H1 (cell line): ENCODE measurements around the gene YWHAE. TPM values are rescaled to one million over a fixed set of nuclear protein-coding genes. Genes with fewer than 3 reads are reported as not detected.

Experiments
- CTCF ChIA-PET: fragments of 300-600 bp; sonication (Branson Sonifier 250); formaldehyde crosslinking; loops from one replicate; lab custom pipeline; 2021; ENCODE audit not compliant: partially characterized antibody; lab: Charles Lee
- POLR2A ChIA-PET: fragments of 300-600 bp; sonication (Branson Sonifier 250); formaldehyde crosslinking; loops from one replicate; lab custom pipeline; 2021; ENCODE audit warnings: inconsistent platforms; ENCODE audit not compliant: partially characterized antibody; lab: Charles Lee
- DNase-seq, 2 experiments: peaks; one replicate each; pipeline versions ENCODE4 v3.0.0 to v3.0.0-alpha.2; 2010 to 2022; ENCODE audit warnings: low spot score in 2 of 2, low read depth in 1 of 2, mixed read lengths in 1 of 2
- FAIRE-seq: peaks from 2 replicates; lab custom pipeline; 2011; peaks lifted over from hg19 to GRCh38; lab: Jason Lieb, UNC
- H2AFZ ChIP-seq: 2 replicates; pipeline ENCODE4 v1.8.1; 2012; ENCODE audit warnings: low read length, inconsistent platforms
- H2AK5ac ChIP-seq: 2 replicates; pipeline ENCODE4 v1.6.1; 2013; ENCODE audit warnings: low read depth, low read length
- H2BK120ac ChIP-seq: replicated peaks from 2 replicates; pipeline ENCODE3; 2013; ENCODE audit warnings: low read depth, low read length, inconsistent platforms
- H2BK12ac ChIP-seq: 2 replicates; pipeline ENCODE4 v1.6.1; 2013; ENCODE audit warnings: low read depth, low read length
- H2BK15ac ChIP-seq: 2 replicates; pipeline ENCODE4 v1.6.1; 2013; ENCODE audit warnings: low read length
- H2BK20ac ChIP-seq: 2 replicates; pipeline ENCODE4 v1.6.1; 2013; ENCODE audit warnings: low read length
- H2BK5ac ChIP-seq: 2 replicates; pipeline ENCODE4 v1.6.1; 2013; ENCODE audit warnings: low read depth, low read length
- H3K14ac ChIP-seq: 2 replicates; pipeline ENCODE4 v1.6.1; 2013; ENCODE audit warnings: inconsistent platforms; ENCODE audit not compliant: insufficient read length
- H3K18ac ChIP-seq: 2 replicates; pipeline ENCODE4 v1.6.1; 2013; ENCODE audit warnings: low read length; ENCODE audit errors: extremely low read depth
- H3K23ac ChIP-seq: 2 replicates; pipeline ENCODE4 v1.6.1; 2013; ENCODE audit warnings: inconsistent platforms; ENCODE audit not compliant: insufficient read length
- H3K23me2 ChIP-seq: 2 replicates; pipeline ENCODE4 v1.6.1; 2013; ENCODE audit warnings: low read depth, low read length
- H3K27ac ChIP-seq: 2 replicates; pipeline ENCODE4 v1.6.1; 2011; ENCODE audit warnings: low read depth, low read length, inconsistent platforms
- H3K27me3 ChIP-seq, 4 experiments: replicated peaks in 1 of 4; 1 replicate in 1 of 4; 2 replicates in 3 of 4; pipeline versions ENCODE4 v1.6.1 to v1.8.1; 2011 to 2013; ENCODE audit warnings: low read length in 3 of 4, mild to moderate bottlenecking in 3 of 4, inconsistent platforms in 2 of 4, mixed read lengths in 2 of 4, moderate library complexity in 1 of 4; ENCODE audit not compliant: control insufficient read depth in 3 of 4, insufficient read depth in 3 of 4; ENCODE audit errors: extremely low read depth in 1 of 4
- H3K36me3 ChIP-seq, 4 experiments: 2 replicates each; pipeline versions ENCODE4 v1.6.1 to v1.8.1; 2011 to 2013; ENCODE audit warnings: mild to moderate bottlenecking in 4 of 4, low read length in 3 of 4, moderate library complexity in 2 of 4, control low read depth in 1 of 4, inconsistent platforms in 1 of 4; ENCODE audit not compliant: insufficient read depth in 4 of 4, control insufficient read depth in 2 of 4
- H3K4ac ChIP-seq: replicated peaks from 2 replicates; pipeline ENCODE3; 2013; ENCODE audit warnings: low read length, low read depth, mixed read lengths, inconsistent platforms; ENCODE audit not compliant: insufficient read length
- H3K4me1 ChIP-seq, 4 experiments: replicated peaks in 1 of 4; 1 replicate in 1 of 4; 2 replicates in 3 of 4; pipeline versions ENCODE4 v1.6.1 to v1.8.1; 2011 to 2013; ENCODE audit warnings: low read length in 3 of 4, inconsistent platforms in 2 of 4, mixed read lengths in 1 of 4; ENCODE audit not compliant: insufficient read depth in 4 of 4, control insufficient read depth in 3 of 4
- H3K4me2 ChIP-seq, 2 experiments: 2 replicates each; pipeline versions ENCODE4 v1.6.1 to v1.8.1; 2011 to 2013; ENCODE audit warnings: low read depth in 2 of 2, low read length in 2 of 2, control low read depth in 1 of 2, inconsistent platforms in 1 of 2, mild to moderate bottlenecking in 1 of 2; ENCODE audit not compliant: insufficient read depth in 1 of 2
- H3K4me3 ChIP-seq, 4 experiments: fragments of 200-600, 300-600 bp in 1 of 4; sonication (generic), shearing (Covaris generic), sonication (Bioruptor Twin) in 1 of 4; 2 replicates each; pipeline versions ENCODE4 v1.5.1 to v1.8.1; 2011 to 2016; ENCODE audit warnings: low read length in 4 of 4, low read depth in 3 of 4, control low read depth in 2 of 4, inconsistent platforms in 2 of 4, mild to moderate bottlenecking in 2 of 4, mixed read lengths in 1 of 4, moderate library complexity in 1 of 4; ENCODE audit not compliant: insufficient read depth in 2 of 4; ENCODE audit errors: extremely low read depth in 1 of 4
- H3K56ac ChIP-seq: replicated peaks from 2 replicates; pipeline ENCODE3; 2013; ENCODE audit warnings: low read depth, mild to moderate bottlenecking, mixed read lengths, low read length, inconsistent platforms; ENCODE audit not compliant: insufficient read length
- H3K79me1 ChIP-seq: 2 replicates; pipeline ENCODE4 v1.6.1; 2013; ENCODE audit warnings: low read depth, low read length, control low read depth
- H3K79me2 ChIP-seq, 2 experiments: 2 replicates each; pipeline versions ENCODE4 v1.6.1 to v1.8.1; 2012 to 2013; ENCODE audit warnings: low read length in 2 of 2, mild to moderate bottlenecking in 2 of 2, inconsistent platforms in 1 of 2; ENCODE audit not compliant: insufficient read depth in 2 of 2, control insufficient read depth in 1 of 2
- H3K9ac ChIP-seq, 4 experiments: replicated peaks in 1 of 4; 1 replicate in 1 of 4; 2 replicates in 3 of 4; pipeline versions ENCODE4 v1.6.1 to v1.8.1; 2011 to 2013; ENCODE audit warnings: low read depth in 3 of 4, low read length in 3 of 4, control low read depth in 2 of 4, mild to moderate bottlenecking in 2 of 4, moderate library complexity in 2 of 4, inconsistent platforms in 1 of 4; ENCODE audit errors: extremely low read depth in 1 of 4
- H3K9me3 ChIP-seq, 2 experiments: 2 replicates each; pipeline versions ENCODE4 v1.6.1 to v1.8.1; 2012 to 2013; ENCODE audit warnings: mild to moderate bottlenecking in 2 of 2, moderate library complexity in 2 of 2, control low read depth in 1 of 2, inconsistent platforms in 1 of 2, low read depth in 1 of 2, low read length in 1 of 2, mixed read lengths in 1 of 2; ENCODE audit not compliant: insufficient read depth in 2 of 2
- H4K20me1 ChIP-seq, 2 experiments: replicated peaks in 1 of 2; 2 replicates each; pipeline versions ENCODE3 to v1.8.1; 2011 to 2013; ENCODE audit warnings: inconsistent platforms in 2 of 2, low read length in 2 of 2, mild to moderate bottlenecking in 1 of 2; ENCODE audit not compliant: insufficient read depth in 2 of 2, control insufficient read depth in 1 of 2
- H4K5ac ChIP-seq: 2 replicates; pipeline ENCODE4 v1.6.1; 2013; ENCODE audit warnings: low read length, low read depth, mixed read lengths, inconsistent platforms; ENCODE audit not compliant: insufficient read length
- H4K8ac ChIP-seq: 2 replicates; pipeline ENCODE4 v1.8.0; 2013; ENCODE audit warnings: mild to moderate bottlenecking, moderate library complexity, low read length, inconsistent platforms; ENCODE audit not compliant: insufficient read depth; ENCODE audit errors: extremely low read depth
- H4K91ac ChIP-seq: replicated peaks from 2 replicates; pipeline ENCODE3; 2013; ENCODE audit warnings: low read length, mixed read lengths, inconsistent platforms; ENCODE audit not compliant: insufficient read length
- CTBP2 ChIP-seq: IDR thresholded peaks from 2 replicates; pipeline ENCODE4 v1.7.0; 2011; ENCODE audit warnings: borderline replicate concordance, mild to moderate bottlenecking, moderate library complexity, mixed read lengths, low read length; ENCODE audit not compliant: insufficient read depth, insufficient read length
- TCF12 ChIP-seq: IDR thresholded peaks from 2 replicates; pipeline ENCODE4 v1.6.1; 2011; ENCODE audit warnings: low read depth, mild to moderate bottlenecking, low read length
- WGBS, 2 experiments: shearing (Covaris generic) in 1 of 2; methylation state at CpG; one replicate each; pipeline versions ENCODE4 v1.1.6 to v1.1.7; 2013 to 2015; ENCODE audit warnings: low lambda C conversion rate in 2 of 2, mixed read lengths in 2 of 2, inconsistent platforms in 1 of 2, low coverage in 1 of 2, missing lambda C conversion rate in 1 of 2; ENCODE audit not compliant: insufficient replicate concordance in 2 of 2, insufficient coverage in 1 of 2, insufficient read length in 1 of 2; ENCODE audit errors: extremely low coverage in 1 of 2, missing lambda C conversion rate in 1 of 2; 5-methylcytosine and 5-hydroxymethylcytosine counted together
- polyA plus RNA-seq, 7 experiments: library from polyadenylated mRNA; depleted of rRNA in 3 of 7; stranded (reverse) in 5 of 7; unstranded in 2 of 7; fragments of >200 nt in 5 of 7; fragments of 200-250 nt in 2 of 7; gene quantifications; 1 replicate in 5 of 7; 2 replicates in 1 of 7; 4 replicates in 1 of 7; pipeline versions ENCODE4 v1.2.1 to v1.2.3, GENCODE V29; 2011 to 2013; ENCODE audit warnings: missing spikeins in 2 of 7, mixed read lengths in 2 of 7
- total RNA-seq: library from RNA; stranded (reverse); fragmentation: NEBNext Ultra II Directional; extraction: Animal tissue kit (Norgen Biotek cat#: 25700); gene quantifications from 2 replicates; pipeline ENCODE4 v1.2.1, GENCODE V29; 2021

Gene YWHAE
- total and polyA plus RNA-seq, 2 of the 8 experiments (the other 6 are each of a cell fraction or from before 2014, with no cell fraction given), result 559 to 1,186 TPM

DNA sequence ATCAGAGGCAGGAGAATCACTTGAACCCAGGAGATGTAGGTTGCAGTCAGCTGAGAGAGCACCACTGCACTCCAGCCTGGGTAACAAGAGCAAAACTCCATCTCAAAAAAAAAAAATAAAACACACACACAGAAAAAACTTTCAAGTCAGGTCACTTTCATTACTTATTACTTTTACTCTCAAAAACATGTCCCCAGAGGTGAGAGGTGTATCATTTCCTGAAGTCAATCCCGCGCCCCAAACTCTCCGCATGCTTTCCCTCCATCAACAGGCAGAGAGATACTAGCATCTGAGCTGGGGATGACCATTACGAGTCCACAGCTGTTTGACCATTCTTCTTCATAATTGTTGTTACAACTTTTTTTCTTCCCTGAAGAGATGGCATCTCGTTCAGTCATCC, 48.7 kb downstream of the YWHAE start:
- Histone ChIP-seq H3K9me3 (no peaks in the 10 kb centered on the region), H2BK15ac (no peak overlapping the region), H3K27me3 (no peaks in the 10 kb centered on the region), H3K27ac (no peak overlapping the region), H3K79me1 (peaks cover 4% of the 10 kb centered on the region; the same call in 1 of the 2 replicates), H3K23ac (no peak overlapping the region), H3K18ac (no peak overlapping the region), H3K4me1 (no peaks in the 10 kb centered on the region), H3K9ac (no peak overlapping the region), H2BK20ac (no peak overlapping the region)
- POLR2A ChIA-PET, result interaction anchor here (1.0 to 2.7 kb wide), 5 partner anchors 9 to 48 kb away, joined by 3 to 8 read pairs (median 5); partner anchors contain the start of gene YWHAE
- CTCF ChIA-PET, result interaction anchor here (0.6 to 4.9 kb wide), 7 partner anchors 12 to 301 kb away, joined by 3 to 36 read pairs (median 4); partner anchors contain the start of gene INPP5K
- TF ChIP-seq TCF12 (no peak), CTBP2 (no peak)
- TF ChIP-seq, all 59 proteins: peak for 0
- no peak for DNase-seq
- H2BK120ac ChIP-seq, result no peak overlapping the region
- H3K4ac ChIP-seq, result no peak overlapping the region
- H2BK12ac ChIP-seq, result no peak overlapping the region
- peaks cover 10 to 83% of the 10 kb centered on the region in 2 experiments for H3K79me2 ChIP-seq
- no peak overlapping the region for H3K4me2 ChIP-seq
- H4K5ac ChIP-seq, result no peak overlapping the region
- WGBS, 2 experiments, result 97% methylated on average over 5 of the region's 5 CpGs; no CpG with 5 or more reads in 1 of the 2 experiments
- no peak overlapping the region for H3K56ac ChIP-seq
- H2BK5ac ChIP-seq, result no peak overlapping the region
- no peak overlapping the region for H3K14ac ChIP-seq
- no peak overlapping the region for H3K4me3 ChIP-seq
- H2AFZ ChIP-seq, result no peak overlapping the region
- peaks cover 2% of the 10 kb centered on the region; the same call in 1 of the 2 replicates for H3K23me2 ChIP-seq
- peaks cover 15 to 19% of the 10 kb centered on the region in 2 experiments for H4K20me1 ChIP-seq
- no peak overlapping the region for H4K8ac ChIP-seq
- FAIRE-seq, result no peak
- H4K91ac ChIP-seq, result no peak overlapping the region
- peaks cover 14 to 73% (median 47%) of the 10 kb centered on the region in 4 experiments for H3K36me3 ChIP-seq
- H2AK5ac ChIP-seq, result no peak overlapping the region
